ENCODE data around the gene VTI1A. TPM values are rescaled to one million over a fixed set of nuclear protein-coding genes. Genes with fewer than 3 reads are reported as not detected.
A peak's percentile ranks its signal among the peaks of the same experiment; 100 is the strongest.

Gene VTI1A
- total and polyA plus RNA-seq, 2 of the 8 experiments (the other 6 are each of a cell fraction or from before 2014, with no cell fraction given) = 6.0 to 20.0 TPM

DNA sequence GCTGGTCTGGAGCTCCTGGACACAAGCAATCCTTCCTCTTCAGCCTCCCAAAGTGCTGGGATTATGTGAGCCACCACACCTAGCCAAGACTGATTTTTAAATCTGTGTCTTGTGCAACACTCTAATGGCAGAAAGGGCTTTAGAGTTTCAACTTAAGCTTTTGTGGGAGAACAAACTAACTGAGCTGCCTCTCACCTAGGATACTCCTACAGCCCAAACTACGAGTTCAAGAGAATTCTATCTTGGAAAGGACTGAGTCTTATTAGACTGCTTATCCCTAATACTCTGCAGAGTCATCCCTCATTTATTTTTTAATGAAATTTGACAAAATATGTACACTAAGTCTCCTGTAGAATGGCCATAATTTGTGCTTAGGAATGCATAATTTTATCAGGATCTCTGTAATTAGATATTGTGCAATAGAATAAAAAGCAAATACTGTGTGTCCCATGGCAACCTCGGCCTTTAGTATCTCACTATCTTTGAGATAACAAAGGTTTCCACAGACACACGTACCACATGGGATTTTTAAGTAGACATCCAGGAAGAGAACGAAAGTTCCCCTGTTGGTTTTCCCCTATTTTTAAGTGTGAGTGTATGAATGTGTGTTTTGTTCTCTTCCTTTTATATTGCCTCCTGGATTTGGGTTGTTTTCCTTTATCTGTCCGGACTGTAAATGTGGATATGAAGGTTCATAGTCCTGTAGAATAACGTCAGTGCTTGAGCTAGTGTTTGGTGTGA, 303.6 kb downstream of the VTI1A start:
- Histone ChIP-seq H2BK120ac (replicated peaks; ENCODE audit: low read depth, low read length) (no peak overlapping the region), H3K4me1 (replicated peaks in 1 of 4; ENCODE audit: control insufficient read depth in 3 of 4, insufficient read depth in 4 of 4, low read length in 3 of 4) (no peaks in the 10 kb centered on the region), H3K23ac (ENCODE audit: insufficient read length) (no peak overlapping the region), H3K4me3 (ENCODE audit: extremely low read depth in 1 of 4, insufficient read depth in 2 of 4, low read depth in 3 of 4, low read length in 4 of 4) (no peak overlapping the region), H2AFZ (ENCODE audit: low read length) (no peak overlapping the region), H2BK12ac (ENCODE audit: low read depth, low read length) (no peak overlapping the region), H3K79me1 (ENCODE audit: low read depth, low read length) (no peaks in the 10 kb centered on the region), H2AK5ac (ENCODE audit: low read depth, low read length) (no peak overlapping the region), H2BK5ac (ENCODE audit: low read depth, low read length) (no peak overlapping the region), H4K20me1 (replicated peaks in 1 of 2; ENCODE audit: control insufficient read depth in 1 of 2, insufficient read depth in 2 of 2, low read length in 2 of 2) (no peaks in the 10 kb centered on the region), H3K36me3 (ENCODE audit: control insufficient read depth in 2 of 4, insufficient read depth in 4 of 4, low read length in 3 of 4) (no peaks in the 10 kb centered on the region), H3K4ac (replicated peaks; ENCODE audit: insufficient read length, low read depth, low read length) (no peak overlapping the region), H3K4me2 (ENCODE audit: insufficient read depth in 1 of 2, low read depth in 2 of 2, low read length in 2 of 2) (no peak overlapping the region), H3K27me3 (replicated peaks in 1 of 4; ENCODE audit: control insufficient read depth in 3 of 4, extremely low read depth in 1 of 4, insufficient read depth in 3 of 4, low read length in 3 of 4) (no peaks in the 10 kb centered on the region), H2BK15ac (ENCODE audit: low read length) (no peak overlapping the region), H3K23me2 (ENCODE audit: low read depth, low read length) (no peaks in the 10 kb centered on the region), H4K8ac (ENCODE audit: extremely low read depth, insufficient read depth, low read length) (no peak overlapping the region), H3K14ac (ENCODE audit: insufficient read length) (no peak overlapping the region), H2BK20ac (ENCODE audit: low read length) (no peak overlapping the region), H3K9ac (replicated peaks in 1 of 4; ENCODE audit: extremely low read depth in 1 of 4, low read depth in 3 of 4, low read length in 3 of 4) (no peak overlapping the region), H3K79me2 (ENCODE audit: control insufficient read depth in 1 of 2, insufficient read depth in 2 of 2, low read length in 2 of 2) (no peaks in the 10 kb centered on the region), H4K5ac (ENCODE audit: insufficient read length, low read depth, low read length) (no peak overlapping the region), H3K56ac (replicated peaks; ENCODE audit: insufficient read length, low read depth, low read length) (no peak overlapping the region), H3K27ac (ENCODE audit: low read depth, low read length) (no peak overlapping the region), H3K9me3 (ENCODE audit: insufficient read depth in 2 of 2, low read depth in 1 of 2, low read length in 1 of 2) (no peaks in the 10 kb centered on the region), H3K18ac (ENCODE audit: extremely low read depth, low read length) (no peak overlapping the region), H4K91ac (replicated peaks; ENCODE audit: insufficient read length, low read length) (no peak overlapping the region)
- no peak for FAIRE-seq
- ChIA-PET CTCF (ENCODE audit: partially characterized antibody) (interaction anchor here (0.5 to 4.1 kb wide), 5 partner anchors 29 to 604 kb away, joined by 3 to 17 read pairs (median 3); no protein-coding TSS in a partner anchor), POLR2A (ENCODE audit: partially characterized antibody) (interaction anchor here (1.2 to 2.1 kb wide), 2 partner anchors 11 to 12 kb away, joined by 3 to 11 read pairs; no protein-coding TSS in a partner anchor)
- WGBS, 2 experiments (ENCODE audit: extremely low coverage in 1 of 2, insufficient coverage in 1 of 2, insufficient read length in 1 of 2, insufficient replicate concordance in 2 of 2, low coverage in 1 of 2, low lambda C conversion rate in 2 of 2, missing lambda C conversion rate in 1 of 2) = 87% methylated on average over 6 of the region's 6 CpGs; no CpG with 5 or more reads in 1 of the 2 experiments
- TF ChIP-seq CEBPB (IDR thresholded peaks at IDR 0.05; ENCODE audit: low read depth, low read length) = peak; percentile 40; the same call in 1 of the 2 replicates
- TF ChIP-seq, protein P1, sequence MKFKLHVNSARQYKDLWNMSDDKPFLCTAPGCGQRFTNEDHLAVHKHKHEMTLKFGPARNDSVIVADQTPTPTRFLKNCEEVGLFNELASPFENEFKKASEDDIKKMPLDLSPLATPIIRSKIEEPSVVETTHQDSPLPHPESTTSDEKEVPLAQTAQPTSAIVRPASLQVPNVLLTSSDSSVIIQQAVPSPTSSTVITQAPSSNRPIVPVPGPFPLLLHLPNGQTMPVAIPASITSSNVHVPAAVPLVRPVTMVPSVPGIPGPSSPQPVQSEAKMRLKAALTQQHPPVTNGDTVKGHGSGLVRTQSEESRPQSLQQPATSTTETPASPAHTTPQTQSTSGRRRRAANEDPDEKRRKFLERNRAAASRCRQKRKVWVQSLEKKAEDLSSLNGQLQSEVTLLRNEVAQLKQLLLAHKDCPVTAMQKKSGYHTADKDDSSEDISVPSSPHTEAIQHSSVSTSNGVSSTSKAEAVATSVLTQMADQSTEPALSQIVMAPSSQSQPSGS (IDR thresholded peaks at IDR 0.05; ENCODE audit: low read length) = no peak
- DNase-seq (ENCODE audit: low read depth in 1 of 2, low spot score in 2 of 2) = no peak
